NOMO-1 treated with DMSO at 0.1 percent for 48 hours (cell line): ENCODE measurements around the gene JPT2.
"Not testable (repeated sequence)": the region's sequence is repeated elsewhere in the genome, so short reads cannot be mapped to it uniquely, and the experiment has no call there.

Source experiments
- DNase-seq: peaks from one replicate; lab custom pipeline; 2025; ENCODE audit not compliant: unreplicated experiment; lab: John Stamatoyannopoulos, UW

JPT2 gene

DNA sequence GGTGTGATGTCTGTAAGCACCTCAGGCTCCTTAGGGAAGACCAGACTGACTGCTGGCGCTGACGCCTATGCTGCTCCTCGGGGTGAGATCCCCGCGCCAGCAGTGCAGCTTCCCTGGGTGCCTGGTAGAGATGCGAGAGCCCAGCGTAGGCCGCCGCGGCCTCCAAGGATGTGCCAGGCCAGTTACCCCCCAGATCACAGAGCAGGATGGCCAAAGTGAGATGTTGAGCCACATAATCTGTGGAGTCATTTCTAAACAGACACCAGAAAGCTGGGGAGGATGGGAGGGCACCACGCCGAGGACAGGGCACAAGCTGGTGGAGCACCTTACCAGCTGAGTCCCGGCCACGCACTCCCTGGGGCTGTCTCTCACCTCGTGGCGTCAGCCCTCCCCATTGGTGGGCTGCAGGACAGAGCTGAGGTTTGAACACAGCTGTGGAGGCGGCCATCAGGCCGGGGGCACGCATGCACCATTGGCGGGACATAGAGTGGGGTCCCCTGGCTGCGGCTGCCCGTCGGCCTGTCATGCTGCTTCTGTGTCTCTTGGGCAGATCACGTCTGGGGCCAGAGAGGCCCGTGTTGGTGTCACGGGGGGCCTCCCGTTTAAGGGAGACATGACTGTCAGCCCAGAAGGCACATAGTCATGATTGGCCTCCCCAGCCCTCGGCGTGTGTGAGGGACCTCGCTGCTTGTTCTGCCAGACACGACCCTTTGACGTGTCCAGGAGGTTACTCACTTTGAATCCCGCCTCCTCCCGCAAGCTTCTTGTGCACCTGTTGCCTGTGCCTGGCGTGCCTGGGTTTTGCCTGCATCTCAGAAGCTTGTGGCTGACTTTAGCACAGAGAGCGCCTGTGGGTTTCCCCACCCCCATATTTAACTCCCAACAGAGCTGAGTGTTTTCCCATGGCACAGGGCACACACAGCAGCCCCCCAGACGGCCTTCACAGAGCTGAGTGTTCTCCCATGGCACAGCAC is 49.9 kb downstream of the JPT2 start:
- DNase-seq = no peak

DNA sequence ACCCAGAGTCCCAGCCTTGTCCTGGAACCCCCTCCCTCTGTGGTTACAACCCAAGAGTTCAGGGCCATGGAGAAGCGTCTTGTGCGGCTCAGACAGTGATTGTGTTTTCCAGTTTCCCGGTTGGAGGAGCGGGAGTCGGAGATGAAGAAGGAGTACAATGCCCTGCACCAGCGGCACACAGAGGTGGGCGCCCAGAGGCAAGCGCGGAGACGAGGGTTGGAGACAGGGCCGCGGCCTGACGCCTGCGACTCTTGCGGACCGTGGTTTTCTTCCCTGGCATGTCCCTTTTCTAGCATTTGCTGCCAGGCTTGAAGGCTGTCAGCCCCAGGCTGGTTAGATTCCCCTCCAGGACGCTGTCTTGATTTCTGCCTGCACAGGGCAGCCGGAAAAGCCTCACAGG is 50.9 kb downstream of the JPT2 start:
- DNase-seq = no peak

DNA sequence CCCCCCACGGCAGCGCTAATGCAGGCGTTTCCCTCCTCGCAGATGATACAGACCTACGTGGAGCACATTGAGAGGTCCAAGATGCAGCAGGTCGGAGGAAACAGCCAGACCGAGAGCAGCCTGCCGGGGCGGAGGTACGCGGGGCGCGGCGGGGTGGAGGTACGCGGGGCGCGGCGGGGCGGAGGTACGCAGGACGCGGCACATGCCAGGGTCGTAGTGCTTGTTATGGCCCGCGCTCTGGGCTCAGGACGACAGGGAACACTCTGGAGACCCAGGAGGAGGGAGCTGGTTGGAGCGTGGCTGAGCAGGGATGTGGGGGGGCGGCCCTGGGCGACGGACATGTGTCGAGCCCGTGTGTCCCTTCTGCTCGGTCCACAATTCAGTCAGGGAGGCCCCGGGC is 51.4 kb downstream of the JPT2 start:
- no peak for DNase-seq

DNA sequence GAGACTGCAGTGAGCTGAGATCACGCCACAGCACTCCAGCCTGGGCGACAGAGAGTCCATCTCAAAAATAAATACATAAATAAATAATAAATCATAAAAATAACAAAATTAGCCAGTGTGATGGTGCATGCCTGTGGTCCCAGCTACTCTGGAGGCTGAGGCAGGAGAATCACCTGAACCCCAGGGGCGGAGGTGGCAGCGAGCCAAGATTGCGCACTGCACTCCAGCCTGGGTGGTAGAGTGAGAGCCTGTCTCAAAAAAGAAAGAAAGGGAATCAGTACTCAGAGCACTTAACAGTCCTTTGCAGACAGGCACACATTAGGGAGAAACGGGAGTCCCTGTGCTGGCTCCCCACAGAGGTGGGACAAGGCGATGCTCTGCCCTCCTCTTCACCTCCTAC is 53.0 kb downstream of the JPT2 start:
- no peak for DNase-seq

DNA sequence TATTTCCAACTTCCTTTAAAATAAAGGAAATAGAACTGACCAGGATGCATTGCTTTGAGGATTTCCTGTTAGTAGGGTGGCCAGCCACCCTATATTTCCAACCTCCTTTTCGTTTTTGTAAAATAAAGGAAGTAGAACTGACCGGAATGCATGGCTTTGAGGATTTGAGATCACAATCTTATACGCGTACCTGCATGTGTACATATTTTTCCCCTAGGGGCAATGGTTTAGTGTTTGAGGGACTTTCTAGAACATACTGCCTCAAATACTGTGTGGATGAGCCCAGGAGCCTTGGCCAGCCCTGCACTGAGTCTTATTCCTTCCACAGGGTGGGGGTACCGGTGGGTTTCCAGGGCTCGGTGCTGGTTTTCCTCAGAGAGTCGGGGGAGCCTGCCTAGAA is 53.5 kb downstream of the JPT2 start:
- DNase-seq = no peak

DNA sequence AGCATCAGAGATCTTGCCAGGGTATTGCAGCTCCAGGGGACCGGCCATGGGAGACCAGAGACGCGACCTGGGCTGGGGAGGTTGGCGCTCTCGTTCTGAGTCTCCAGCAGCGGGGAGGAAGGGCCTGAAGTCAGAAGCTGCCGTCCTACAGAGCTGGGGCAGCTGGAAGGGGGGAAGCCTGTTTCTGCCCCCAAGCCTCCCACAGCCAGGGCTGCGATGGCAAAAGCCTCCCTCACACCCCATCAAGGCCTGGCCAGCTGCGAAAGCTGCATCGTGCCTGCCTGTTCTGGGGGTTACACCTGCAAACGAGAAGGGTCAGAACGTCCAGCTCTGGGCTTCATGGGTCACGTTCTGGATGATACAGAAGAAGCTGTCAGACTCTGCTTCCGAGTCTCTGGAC is 54.0 kb downstream of the JPT2 start:
- DNase-seq = no peak

DNA sequence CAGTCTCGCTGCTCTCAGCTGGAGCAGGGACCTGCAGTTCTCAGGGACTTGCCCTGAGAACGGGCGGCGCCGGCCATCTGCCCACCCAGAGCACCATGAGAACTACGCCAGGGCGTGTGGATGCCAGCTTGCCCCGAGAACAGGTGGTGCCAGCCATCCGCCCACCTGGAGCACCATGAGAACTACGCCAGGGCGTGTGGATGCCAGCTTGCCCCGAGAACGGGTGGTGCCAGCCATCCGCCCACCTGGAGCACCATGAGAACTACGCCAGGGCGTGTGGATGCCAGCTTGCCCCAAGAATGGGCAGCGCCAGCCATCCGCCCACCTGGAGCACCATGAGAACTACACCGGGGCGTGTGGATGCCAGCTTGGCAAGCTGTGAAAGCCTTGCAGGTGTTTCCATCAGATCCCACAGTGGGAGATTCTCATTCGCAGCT is 54.5 kb downstream of the JPT2 start:
- not testable (repeated sequence) for DNase-seq

DNA sequence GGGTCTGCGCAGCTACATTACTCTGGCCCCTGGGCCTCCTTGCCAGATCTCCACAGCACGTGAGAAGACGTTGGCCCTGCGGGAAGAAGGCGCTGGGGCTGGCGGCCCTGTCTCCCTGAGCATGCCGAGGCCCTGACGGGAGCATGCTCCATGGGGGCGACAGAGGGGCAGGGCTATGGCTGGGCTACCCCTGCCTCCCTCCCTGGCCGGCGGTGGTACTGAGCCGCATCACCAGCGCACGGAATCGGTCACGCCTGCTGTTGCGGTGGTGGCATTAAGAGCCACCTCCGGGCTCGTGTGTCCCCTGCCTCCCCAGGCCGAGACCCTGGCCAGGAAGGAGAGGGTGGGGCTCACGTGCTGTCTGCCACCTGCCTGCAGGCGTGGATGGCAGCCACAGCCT is 56.0 kb downstream of the JPT2 start:
- DNase-seq = no peak

DNA sequence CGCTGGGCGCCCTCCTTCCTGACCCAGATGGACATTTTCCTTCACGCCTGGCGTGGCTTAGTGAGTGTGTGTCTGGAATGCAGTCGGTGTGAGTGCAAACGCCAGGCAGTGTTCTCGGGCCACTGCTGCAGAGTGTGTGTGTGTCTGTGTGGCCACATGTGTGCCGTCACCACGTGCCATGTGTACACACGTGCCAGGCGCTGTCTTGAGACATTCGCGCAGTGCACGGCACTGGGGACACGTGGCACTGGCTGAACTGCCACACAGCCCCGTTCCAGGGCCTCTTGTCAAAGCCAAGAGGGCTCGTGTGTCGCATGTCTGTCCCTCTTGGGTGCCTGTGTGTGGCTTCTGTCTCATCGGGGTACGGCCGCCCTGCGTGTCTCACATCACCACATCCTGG is 56.7 kb downstream of the JPT2 start:
- no peak for DNase-seq

DNA sequence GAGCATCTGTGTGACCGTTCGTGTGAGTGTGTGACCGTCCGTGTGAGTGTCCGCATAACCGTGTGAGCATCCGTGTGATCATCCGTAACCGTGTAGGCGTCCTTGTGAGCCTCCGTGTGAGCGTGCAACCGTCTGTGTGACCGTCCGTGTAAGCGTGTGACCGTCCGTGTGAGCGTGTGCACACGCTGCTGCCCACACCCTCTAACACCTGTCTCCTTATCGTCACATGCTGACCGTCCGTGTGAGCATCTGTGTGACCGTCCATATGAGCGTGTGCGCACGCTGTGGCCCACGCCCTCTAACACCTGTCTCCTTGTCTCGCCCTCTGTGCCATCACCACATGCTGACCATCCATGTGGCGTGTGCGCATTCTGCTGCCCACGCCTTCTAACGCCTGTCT is 62.2 kb downstream of the JPT2 start:
- no peak for DNase-seq

DNA sequence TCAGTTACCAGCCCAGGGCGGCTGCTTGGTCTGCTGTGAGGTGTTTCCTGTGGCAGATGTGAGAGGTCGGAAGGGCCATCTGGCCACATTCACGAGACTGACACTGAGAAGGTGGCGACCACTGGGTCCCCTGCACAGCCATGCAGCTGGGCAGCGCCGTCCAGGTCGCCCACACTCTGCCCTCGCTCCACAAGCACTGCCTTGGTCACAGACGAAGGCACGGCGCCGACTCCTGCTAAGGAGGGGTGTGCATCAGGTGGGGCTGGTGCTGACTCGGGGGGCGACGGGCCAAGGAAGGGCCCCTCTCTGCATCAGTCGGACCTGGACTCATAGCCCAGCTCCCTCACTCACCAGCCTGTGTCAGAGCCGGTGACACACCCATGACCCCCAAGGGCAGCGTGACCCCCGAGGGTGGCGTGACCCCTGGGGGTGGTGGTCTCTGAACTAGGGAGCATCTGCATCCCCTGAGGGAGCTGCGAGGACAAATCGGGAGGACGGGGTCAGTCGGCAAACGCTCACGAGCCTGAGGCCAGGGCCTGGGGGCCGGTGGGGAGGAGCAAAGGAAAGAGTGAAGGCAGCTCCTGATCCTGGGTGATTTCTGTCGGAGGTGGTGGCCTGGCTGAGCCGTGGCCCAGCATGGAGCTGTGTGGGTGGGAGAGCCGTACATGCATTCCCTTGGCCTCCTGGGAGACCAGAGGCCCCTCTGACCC is 62.9 kb downstream of the JPT2 start:
- DNase-seq = no peak

DNA sequence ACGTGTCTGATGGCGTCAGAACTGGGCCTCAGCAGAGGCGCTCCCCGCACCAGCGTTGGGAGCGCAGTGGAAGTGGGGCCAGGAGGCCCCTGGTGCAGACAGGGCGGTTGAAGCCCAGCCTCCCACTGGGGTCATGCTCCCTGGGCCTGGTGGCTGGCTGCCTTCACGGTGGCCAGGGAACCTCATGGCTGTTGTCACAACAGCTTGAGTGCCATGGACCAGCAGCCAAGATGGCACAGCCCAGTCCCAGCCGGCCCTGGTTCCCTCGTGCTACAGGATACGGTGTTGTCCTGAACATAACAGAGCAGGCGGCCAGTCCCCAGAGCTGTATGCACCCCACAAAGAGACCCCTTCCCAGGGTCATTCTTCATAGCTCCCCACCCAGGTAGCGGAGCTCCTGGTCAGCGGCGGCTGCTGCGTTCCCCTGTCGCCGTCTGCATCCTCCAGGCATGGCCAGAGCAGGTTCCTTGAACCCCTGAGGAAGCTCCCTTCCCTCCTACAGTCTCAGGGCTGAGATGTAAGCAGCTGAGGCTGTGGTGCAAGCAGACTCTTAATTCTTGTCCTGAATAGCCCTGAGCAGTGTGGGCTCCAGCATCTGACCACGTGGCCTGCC is 63.6 kb downstream of the JPT2 start:
- DNase-seq = no peak

DNA sequence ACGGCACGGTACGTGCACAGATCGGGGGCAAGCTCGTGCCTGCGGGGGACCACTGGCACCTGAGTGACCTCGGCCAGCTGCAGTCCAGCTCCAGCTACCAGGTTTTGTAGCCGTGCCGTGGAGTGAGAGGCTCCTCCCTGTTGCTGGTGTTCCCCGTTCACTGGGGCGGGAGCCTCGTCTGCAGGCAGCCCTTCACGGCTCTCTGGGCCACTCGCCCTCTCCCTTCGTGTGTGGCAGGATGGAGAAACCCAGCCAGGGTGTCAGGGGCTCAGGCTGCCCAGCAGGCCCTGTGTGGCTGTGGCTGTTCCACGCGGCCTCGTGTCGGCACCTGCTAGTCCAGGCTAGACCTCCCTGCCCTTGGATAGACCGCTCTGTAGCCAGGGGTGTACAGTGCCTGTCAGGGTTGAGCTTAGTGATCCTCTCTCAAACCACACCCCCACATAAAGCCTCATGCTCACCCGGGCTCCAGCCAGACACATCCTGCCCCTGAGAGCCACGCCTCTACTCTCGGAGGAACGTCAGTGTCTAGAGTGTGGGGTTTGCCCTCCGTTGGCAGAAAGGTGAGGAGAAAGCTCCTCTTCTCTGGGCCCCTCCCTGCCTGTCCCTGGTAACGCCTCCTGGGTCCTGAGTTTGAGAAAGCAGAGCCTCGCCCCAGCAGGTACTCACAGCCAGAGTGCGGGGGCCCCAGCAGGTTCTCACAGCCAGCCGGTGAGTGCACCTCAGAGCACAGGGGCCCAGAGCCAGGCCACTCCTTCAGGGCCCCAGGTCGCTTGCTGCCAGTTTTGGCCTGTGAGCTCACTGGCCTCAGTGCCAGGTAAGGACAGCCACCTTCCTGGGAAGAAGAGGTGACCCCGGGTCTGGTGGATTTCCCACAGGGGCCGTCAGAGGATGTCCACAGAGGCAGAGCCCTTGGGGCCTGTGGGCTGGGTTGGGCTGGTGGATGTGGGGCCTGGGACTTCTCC is 65.6 kb downstream of the JPT2 start:
- no peak for DNase-seq

DNA sequence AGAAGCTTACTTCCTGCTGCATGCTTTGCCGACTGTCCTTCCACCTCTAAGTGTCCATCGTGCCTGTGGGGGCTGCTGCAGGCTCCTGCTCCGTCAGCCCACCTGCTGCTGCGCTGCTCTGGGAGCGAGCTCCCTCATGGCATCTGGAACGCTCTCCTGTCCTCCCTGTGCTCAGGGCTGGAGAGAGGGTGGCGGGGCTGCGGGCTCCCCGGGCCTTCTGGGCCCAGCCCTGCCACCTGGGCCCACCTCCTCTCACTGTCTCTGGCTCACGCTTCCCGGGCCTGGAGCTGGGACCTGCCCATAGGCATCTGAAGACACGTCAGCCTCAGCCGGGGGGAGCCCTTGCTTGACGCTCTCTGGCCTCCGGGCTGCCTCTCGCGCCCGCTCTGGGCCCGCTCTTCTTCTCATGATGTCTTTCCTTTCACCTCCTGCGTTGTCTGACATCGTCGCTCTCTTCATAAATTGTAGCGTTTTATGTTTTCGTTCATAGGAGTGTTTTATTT is 66.3 kb downstream of the JPT2 start:
- DNase-seq = no peak

DNA sequence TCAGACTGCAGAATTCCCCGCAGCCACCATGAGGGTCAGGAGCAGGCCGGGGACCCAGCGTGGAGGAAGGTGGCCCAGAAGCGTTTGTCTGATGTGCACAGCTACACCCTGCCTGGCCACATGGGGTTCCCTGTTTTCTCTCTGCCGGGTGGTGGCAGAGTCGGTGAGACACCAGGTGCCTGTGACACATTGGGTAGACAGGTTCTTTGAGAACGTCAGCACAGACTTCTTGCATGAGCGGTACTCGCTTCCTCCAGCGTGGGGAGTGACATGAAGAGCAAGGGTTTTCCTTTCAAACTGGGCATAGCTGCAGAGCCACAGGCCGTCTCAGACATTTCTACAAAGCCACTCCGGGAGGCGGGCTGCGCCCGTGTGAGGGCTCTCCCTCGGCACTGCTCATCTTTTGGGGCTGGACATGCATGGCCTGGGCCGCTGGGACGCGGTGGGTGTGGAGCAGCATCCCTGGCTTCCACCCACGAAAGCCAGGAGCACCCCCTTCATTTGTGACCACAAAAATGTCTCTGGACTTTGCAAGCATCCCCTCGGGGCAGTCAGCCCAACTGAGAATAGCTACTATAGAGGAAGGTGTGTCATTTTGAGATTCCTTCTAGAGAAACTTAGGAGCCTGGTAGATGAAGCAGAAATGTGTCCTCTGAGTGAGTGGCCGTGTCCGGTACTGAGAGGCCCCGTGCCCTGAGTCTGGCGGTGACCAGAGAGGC is 67.3 kb downstream of the JPT2 start:
- no peak for DNase-seq

DNA sequence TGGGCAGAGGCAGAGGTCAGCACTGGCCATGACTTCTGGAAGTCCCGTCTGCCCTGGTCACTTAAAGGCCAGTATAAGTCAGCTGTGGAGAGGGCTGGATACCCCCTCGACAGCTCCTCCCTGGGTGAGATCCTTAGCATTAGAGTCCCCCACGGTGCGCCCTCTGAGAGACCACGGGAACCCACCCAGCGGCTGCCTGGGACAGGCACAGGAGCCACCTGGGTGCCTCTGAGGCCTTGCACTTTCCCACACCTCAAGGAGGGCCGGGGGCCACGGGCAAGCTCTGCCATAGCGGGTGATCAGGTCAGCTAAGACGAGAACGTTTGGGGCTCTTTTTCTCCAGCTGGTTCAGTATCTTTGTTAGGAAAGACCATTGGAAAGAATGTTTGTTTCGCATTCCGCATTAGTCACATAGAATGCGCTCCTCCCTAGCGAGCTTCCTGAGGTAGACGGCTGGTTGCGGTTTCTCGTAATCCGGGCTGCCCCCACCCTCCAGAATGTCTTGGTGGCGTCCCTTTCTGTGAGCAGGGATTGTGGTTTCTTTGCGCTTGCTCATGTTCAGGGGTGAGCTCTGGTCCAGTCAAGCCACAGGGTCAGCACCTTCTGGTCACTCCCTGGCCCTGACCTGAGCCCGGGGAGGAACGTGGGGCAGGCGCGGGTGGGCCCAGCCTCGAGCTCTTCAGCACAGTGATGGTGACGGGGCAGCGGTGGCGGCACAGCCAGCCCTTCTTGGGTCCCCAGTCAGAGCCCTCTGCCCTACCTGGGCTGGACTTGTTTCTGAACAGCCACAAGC is 68.0 kb downstream of the JPT2 start:
- DNase-seq = no peak

DNA sequence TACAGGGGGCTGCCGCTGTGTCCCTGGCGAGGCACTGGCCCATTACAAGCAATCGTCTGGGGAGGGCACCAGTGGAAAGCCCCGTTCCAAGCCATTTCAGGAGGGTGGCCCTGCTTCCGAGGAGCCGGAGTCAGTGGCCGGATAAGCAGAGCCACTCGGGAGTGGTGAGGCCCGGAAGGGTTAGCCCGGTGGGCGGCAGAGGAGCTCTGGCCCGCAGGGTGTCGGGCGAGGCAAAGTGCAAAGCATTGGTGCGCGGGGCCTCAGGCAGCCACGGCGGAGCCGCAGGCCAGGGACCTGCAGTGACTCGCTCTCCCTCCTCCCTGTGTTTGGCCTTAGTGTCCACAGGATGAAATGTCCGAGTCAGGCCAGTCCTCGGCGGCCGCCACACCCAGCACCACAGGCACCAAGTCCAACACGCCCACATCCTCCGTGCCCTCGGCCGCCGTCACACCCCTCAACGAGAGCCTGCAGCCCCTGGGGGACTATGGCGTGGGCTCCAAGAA is 68.7 kb downstream of the JPT2 start:
- DNase-seq = no peak

DNA sequence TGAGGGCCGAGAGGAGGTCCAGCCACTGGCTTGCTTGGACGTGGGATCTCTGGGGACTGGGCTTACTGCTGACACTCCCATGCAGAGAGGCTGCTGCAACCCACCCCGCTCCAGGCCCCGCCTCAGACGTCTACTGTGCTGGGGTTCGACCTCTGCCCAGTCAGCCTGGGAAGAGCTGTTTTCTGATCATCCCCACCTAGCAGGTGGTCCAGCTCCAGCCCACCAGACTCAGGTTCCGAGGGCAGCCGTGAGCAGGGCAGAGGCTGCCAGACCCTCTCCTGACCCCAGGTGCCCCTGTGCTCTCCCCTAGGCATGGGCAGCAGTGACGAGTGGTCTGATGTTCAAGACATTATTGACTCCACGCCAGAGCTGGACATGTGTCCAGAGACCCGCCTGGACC is 69.9 kb downstream of the JPT2 start:
- DNase-seq = no peak
